Spleen (tissue), 11 donors: ENCODE measurements around the gene ZPLD1. TPM values are rescaled to one million over a fixed set of nuclear protein-coding genes. Genes with fewer than 3 reads are reported as not detected.

Experiments used
- DNase-seq: peaks from one replicate; pipeline ENCODE4 v3.0.0-alpha.2; 2020
- H3K27ac ChIP-seq, 8 donors: fragments of 200-600 bp; sonication (generic) in 7 of 8; 1 replicate in 4 of 8; 2 replicates in 4 of 8; pipeline versions ENCODE4 v1.5.0 to v1.8.0; 2016 to 2021; ENCODE audit warnings: inconsistent platforms in 4 of 8, mild to moderate bottlenecking in 4 of 8, moderate library complexity in 1 of 8
- H3K27me3 ChIP-seq, 7 donors: fragments of 200-600 bp; sonication (generic) in 6 of 7; replicated peaks in 1 of 7; 1 replicate in 4 of 7; 2 replicates in 3 of 7; pipeline versions ENCODE4 v1.5.0 to v1.8.0; 2016 to 2021; ENCODE audit warnings: inconsistent platforms in 3 of 7, mild to moderate bottlenecking in 1 of 7
- H3K36me3 ChIP-seq, 6 donors: fragments of 200-600 bp; sonication (generic) in 5 of 6; 1 replicate in 4 of 6; 2 replicates in 2 of 6; pipeline versions ENCODE4 v1.5.0 to v1.8.0; 2016 to 2021; ENCODE audit warnings: inconsistent platforms in 2 of 6
- H3K4me1 ChIP-seq, 6 donors: fragments of 200-600 bp; sonication (generic) in 5 of 6; 1 replicate in 3 of 6; 2 replicates in 3 of 6; pipeline versions ENCODE4 v1.5.0 to v1.8.0; 2016 to 2021; ENCODE audit warnings: inconsistent platforms in 3 of 6
- H3K4me3 ChIP-seq, 8 donors: fragments of 200-600 bp; sonication (generic) in 7 of 8; 1 replicate in 4 of 8; 2 replicates in 4 of 8; pipeline versions ENCODE4 v1.5.0 to v1.8.0; 2016 to 2021; ENCODE audit warnings: inconsistent platforms in 4 of 8, mild to moderate bottlenecking in 4 of 8, moderate library complexity in 2 of 8
- H3K9me3 ChIP-seq, 8 donors: fragments of 200-600 bp; sonication (generic) in 7 of 8; 1 replicate in 4 of 8; 2 replicates in 4 of 8; pipeline versions ENCODE4 v1.5.0 to v1.8.0; 2016 to 2021; ENCODE audit warnings: inconsistent platforms in 4 of 8
- CTCF ChIP-seq, 11 experiments: fragments of 200-600 bp in 7 of 11; fragments of 450-650 bp in 4 of 11; sonication (generic) in 4 of 11; IDR thresholded peaks in 8 of 11; conservative IDR thresholded peaks in 3 of 11; 1 replicate in 7 of 11; 2 replicates in 4 of 11; pipeline versions ENCODE4 v1.4.0 to v1.8.0; 2016 to 2021; ENCODE audit warnings: antibody characterized with exemption in 11 of 11, inconsistent platforms in 4 of 11, mild to moderate bottlenecking in 1 of 11
- POLR2A ChIP-seq, 3 donors: fragments of 450-650 bp; IDR thresholded peaks; one replicate each; pipeline ENCODE4 v1.5.1; 2017; ENCODE audit warnings: antibody characterized with exemption in 3 of 3, mild to moderate bottlenecking in 1 of 3
- POLR2AphosphoS5 ChIP-seq, 3 donors: sonication (generic); formaldehyde crosslinking; IDR thresholded peaks; one replicate each; pipeline ENCODE4 v1.5.1; 2017; ENCODE audit warnings: antibody characterized with exemption in 3 of 3
- WGBS, 5 donors: extraction: QIAGEN DNeasy Blood & Tissue Kit in 3 of 5; methylation state at CpG; one replicate each; pipeline versions ENCODE4 v1.1.5 to v1.1.7; 2013 to 2018; 5-methylcytosine and 5-hydroxymethylcytosine counted together
- intact Hi-C: fragments of 100-400 bp; cut with DNase I; formaldehyde crosslinking; loops from one replicate; pipeline ENCODE4 v1.15.0; 2023; ENCODE audit warnings: low total_unique reads
- polyA plus RNA-seq, 3 donors: library from polyadenylated mRNA; stranded (reverse); fragments of 200-250 nt; gene quantifications; one replicate each; pipeline ENCODE4 v1.2.1, GENCODE V29; 2013
- total RNA-seq, 7 donors: library from RNA; depleted of rRNA in 3 of 7; stranded (reverse); fragments of >200 nt in 3 of 7; fragmentation: NEBNext Ultra II Directional in 4 of 7; extraction: Animal tissue kit (Norgen Biotek cat#: 25700) in 4 of 7; gene quantifications; one replicate each; pipeline versions ENCODE4 v1.1.0 to v1.2.1, GENCODE V29; 2016 to 2021
- donor health status: healthy with polysubstance abuse.
- donor health status: DM: no; HTN: no; CAD: no; lungs with moderate emphysema.
- donor health status: DM: no; HTN: no; CAD: no.
- donor health status: Bipolar disorder and iron deficiency.
- donor health status: healthy.
- donor health status: DM: no; HTN: no; CAD: no.
- donor health status: DM: yes; HTN: yes; CAD: no.

ZPLD1 gene
- total and polyA plus RNA-seq, 10 donors = 0.03 TPM; not detected in 9

DNA sequence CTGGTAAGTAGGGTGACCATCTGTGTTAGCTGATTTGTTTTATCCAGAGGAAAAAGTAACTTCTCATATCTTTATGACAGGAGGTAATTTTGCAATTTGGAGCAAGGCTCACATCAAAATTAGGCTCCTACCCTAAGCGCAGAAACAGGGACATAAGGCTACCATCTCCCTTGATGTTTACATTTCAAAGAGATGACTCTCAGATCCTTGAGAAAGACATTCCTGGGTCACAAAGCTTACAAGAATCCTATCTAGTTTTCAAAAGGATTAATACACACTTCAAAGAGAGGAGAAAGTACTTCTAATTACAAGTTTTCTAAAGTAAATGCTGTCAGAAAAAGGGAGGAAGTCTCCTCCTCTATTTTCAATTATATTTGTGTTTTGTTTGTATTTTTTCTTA lies 7.0 kb downstream of the ZPLD1 start:
- TF ChIP-seq CTCF (IDR thresholded peaks at IDR 0.05 in 8 of 11, conservative IDR thresholded peaks at IDR 0.05 in 3 of 11) (no peak), POLR2AphosphoS5 (IDR thresholded peaks at IDR 0.05) (no peak), POLR2A (IDR thresholded peaks at IDR 0.05) (no peak)

DNA sequence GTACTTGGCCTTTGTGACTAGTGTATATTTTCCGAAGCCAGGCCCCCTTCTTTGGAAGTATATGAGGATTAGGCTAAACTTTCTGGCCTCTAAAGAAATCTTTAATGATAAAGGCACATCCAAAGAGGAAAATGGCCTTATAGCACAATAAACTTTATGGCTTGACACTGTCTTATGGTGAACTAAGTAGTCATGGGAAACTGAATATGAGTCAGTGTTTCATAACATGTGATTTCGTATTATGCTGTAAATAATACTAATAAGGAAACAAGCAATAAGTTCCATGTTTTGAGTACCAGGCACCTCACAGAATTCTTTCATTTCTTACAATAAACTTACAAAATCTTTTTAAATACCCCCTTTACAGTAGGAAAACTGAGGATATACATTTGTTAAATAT lies 8.2 kb downstream of the ZPLD1 start:
- WGBS, 5 donors = 72 to 81% (median 77%) methylated on average over 2 of the region's 2 CpGs
- no peaks in the 10 kb centered on the region for H3K9me3 ChIP-seq
- no peaks in the 10 kb centered on the region for H3K27me3 ChIP-seq
- no peak overlapping the region for H3K27ac ChIP-seq
- DNase-seq = no peak
- no peak for TF ChIP-seq POLR2AphosphoS5 (IDR thresholded peaks at IDR 0.05)
- TF ChIP-seq CTCF (IDR thresholded peaks at IDR 0.05 in 8 of 11, conservative IDR thresholded peaks at IDR 0.05 in 3 of 11) = no peak
- TF ChIP-seq POLR2A (IDR thresholded peaks at IDR 0.05) = no peak
- H3K4me1 ChIP-seq = no peaks in the 10 kb centered on the region
- H3K4me3 ChIP-seq = no peak overlapping the region
- no peaks in the 10 kb centered on the region for H3K36me3 ChIP-seq
- intact Hi-C loops = no loop called here

More for the DNA sequence above, 7.0 kb downstream of the ZPLD1 start:
- DNase-seq = no peak
- WGBS, 5 donors = 67 to 94% (median 71%) methylated on average over 1 of the region's 1 CpG
- Histone ChIP-seq H3K36me3 (no peaks in the 10 kb centered on the region), H3K27ac (no peak overlapping the region), H3K4me1 (no peaks in the 10 kb centered on the region), H3K9me3 (no peaks in the 10 kb centered on the region), H3K27me3 (peaks cover 0 to 9% (median 0%) of the 10 kb centered on the region in 7 donors), H3K4me3 (no peak overlapping the region)
- intact Hi-C loops = no loop called here

DNA sequence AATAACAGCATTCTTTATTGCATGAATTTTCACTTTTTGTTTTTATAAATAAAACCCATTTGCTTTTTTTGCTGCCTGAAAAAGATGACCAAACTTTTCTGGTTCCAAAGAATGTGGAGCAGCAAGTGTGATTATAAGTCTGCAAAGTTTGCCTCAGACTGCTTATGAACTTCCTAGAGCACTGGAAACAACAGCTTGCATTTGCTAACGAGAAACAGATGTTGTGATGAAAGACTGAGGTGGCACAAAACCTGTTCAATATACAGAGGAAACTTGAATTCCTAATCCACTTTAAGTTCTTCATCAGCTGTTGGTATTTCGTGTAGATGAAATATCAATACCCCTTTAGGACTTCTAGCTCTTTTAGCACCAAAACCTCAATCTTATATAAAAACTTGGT lies 9.3 kb downstream of the ZPLD1 start:
- WGBS, 5 donors = 38 to 64% (median 59%) methylated on average over 2 of the region's 2 CpGs
- no peaks in the 10 kb centered on the region for H3K4me1 ChIP-seq
- intact Hi-C loops = no loop called here
- H3K27ac ChIP-seq = no peak overlapping the region
- H3K27me3 ChIP-seq = no peaks in the 10 kb centered on the region
- no peaks in the 10 kb centered on the region for H3K36me3 ChIP-seq
- H3K9me3 ChIP-seq = no peaks in the 10 kb centered on the region
- TF ChIP-seq CTCF (IDR thresholded peaks at IDR 0.05 in 8 of 11, conservative IDR thresholded peaks at IDR 0.05 in 3 of 11) (no peak), POLR2A (IDR thresholded peaks at IDR 0.05) (no peak), POLR2AphosphoS5 (IDR thresholded peaks at IDR 0.05) (no peak)
- no peak overlapping the region for H3K4me3 ChIP-seq
- no peak for DNase-seq

- Histone ChIP-seq H3K4me3 (no peak overlapping the region), H3K4me1 (no peaks in the 10 kb centered on the region), H3K27me3 (no peaks in the 10 kb centered on the region), H3K9me3 (no peaks in the 10 kb centered on the region), H3K36me3 (no peaks in the 10 kb centered on the region), H3K27ac (no peak overlapping the region)
- intact Hi-C loops = no loop called here
- TF ChIP-seq CTCF (IDR thresholded peaks at IDR 0.05 in 8 of 11, conservative IDR thresholded peaks at IDR 0.05 in 3 of 11) (no peak), POLR2AphosphoS5 (IDR thresholded peaks at IDR 0.05) (no peak), POLR2A (IDR thresholded peaks at IDR 0.05) (no peak)
- WGBS, 5 donors = 62 to 72% (median 72%) methylated on average over 3 of the region's 3 CpGs
- DNase-seq = no peak
These were observed 12.5 kb downstream of the ZPLD1 start for GRCh38 chr3:102447272-102447671.
